B cell (primary cell): ENCODE results near the gene SHISA7.

Experiments
- EZH2 ChIP-seq: IDR thresholded peaks from 2 replicates; pipeline ENCODE4 v1.6.1; 2012; ENCODE audit warnings: borderline replicate concordance, low read depth, mild to moderate bottlenecking, moderate library complexity, low read length; ENCODE audit not compliant: insufficient read depth, poor library complexity, severe bottlenecking
- TF ChIP-seq, protein P1 (sequence below): fragments of 200-600 bp; IDR thresholded peaks from one replicate; pipeline ENCODE4 v1.8.0; 2022; ENCODE audit warnings: antibody characterized with exemption, mild to moderate bottlenecking

DNA sequence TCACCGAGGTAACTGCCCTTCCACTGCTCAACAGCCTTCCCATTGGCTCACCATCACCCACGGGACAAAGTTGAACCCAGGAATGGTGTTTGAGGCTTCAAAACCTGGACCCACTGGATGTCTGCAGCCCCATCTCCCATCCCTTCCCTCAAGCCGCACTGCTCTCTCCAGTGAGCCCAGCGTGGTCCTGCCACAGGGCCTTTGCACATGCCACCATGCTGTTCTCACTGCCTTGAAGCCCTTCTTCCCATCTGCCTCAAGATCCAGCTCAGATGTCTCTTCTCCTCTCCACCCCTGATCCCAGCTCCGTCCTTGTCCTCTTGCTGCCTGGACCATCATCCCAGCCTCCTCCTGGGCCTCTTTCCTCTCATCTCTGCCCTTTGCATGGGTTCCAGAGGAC, 4.0 kb downstream of the SHISA7 start:
- TF ChIP-seq, protein P1, sequence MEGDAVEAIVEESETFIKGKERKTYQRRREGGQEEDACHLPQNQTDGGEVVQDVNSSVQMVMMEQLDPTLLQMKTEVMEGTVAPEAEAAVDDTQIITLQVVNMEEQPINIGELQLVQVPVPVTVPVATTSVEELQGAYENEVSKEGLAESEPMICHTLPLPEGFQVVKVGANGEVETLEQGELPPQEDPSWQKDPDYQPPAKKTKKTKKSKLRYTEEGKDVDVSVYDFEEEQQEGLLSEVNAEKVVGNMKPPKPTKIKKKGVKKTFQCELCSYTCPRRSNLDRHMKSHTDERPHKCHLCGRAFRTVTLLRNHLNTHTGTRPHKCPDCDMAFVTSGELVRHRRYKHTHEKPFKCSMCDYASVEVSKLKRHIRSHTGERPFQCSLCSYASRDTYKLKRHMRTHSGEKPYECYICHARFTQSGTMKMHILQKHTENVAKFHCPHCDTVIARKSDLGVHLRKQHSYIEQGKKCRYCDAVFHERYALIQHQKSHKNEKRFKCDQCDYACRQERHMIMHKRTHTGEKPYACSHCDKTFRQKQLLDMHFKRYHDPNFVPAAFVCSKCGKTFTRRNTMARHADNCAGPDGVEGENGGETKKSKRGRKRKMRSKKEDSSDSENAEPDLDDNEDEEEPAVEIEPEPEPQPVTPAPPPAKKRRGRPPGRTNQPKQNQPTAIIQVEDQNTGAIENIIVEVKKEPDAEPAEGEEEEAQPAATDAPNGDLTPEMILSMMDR: no peak
- no peak for TF ChIP-seq EZH2
